GM23338 (cell line): ENCODE data around the gene GLI1. TPM values are rescaled to one million over a fixed set of nuclear protein-coding genes. Genes with fewer than 3 reads are reported as not detected.

Experiments
- ATAC-seq: fragments of 200-7000 bp; cut with Tn5 transposase; 3 replicates; pipeline ENCODE4 v1.9.1; 2020
- DNase-seq: peaks from one replicate; pipeline ENCODE4 v3.0.0-alpha.2; 2015; ENCODE audit warnings: low spot score
- H2AFZ ChIP-seq: fragments of 200-600 bp; sonication (generic); 2 replicates; pipeline ENCODE4 v1.8.0; 2016; ENCODE audit warnings: antibody characterized with exemption, mild to moderate bottlenecking, moderate library complexity
- H3F3A ChIP-seq: fragments of 200-600 bp; sonication (generic); replicated peaks from 2 replicates; pipeline ENCODE4 v1.8.0; 2017; ENCODE audit warnings: antibody characterized with exemption, mixed run types, low read depth
- H3K27ac ChIP-seq: fragments of 200-600 bp; sonication (generic); 2 replicates; pipeline ENCODE4 v1.6.1; 2016; ENCODE audit warnings: low read depth
- H3K27me3 ChIP-seq: fragments of 200-600 bp; sonication (generic); 2 replicates; pipeline ENCODE4 v1.8.0; 2016; ENCODE audit warnings: mild to moderate bottlenecking, mixed run types, moderate library complexity; ENCODE audit not compliant: insufficient read depth
- H3K36me3 ChIP-seq: fragments of 200-600 bp; sonication (generic); 2 replicates; pipeline ENCODE4 v1.8.0; 2016; ENCODE audit warnings: mild to moderate bottlenecking; ENCODE audit not compliant: insufficient read depth
- H3K4me1 ChIP-seq: fragments of 200-600 bp; sonication (generic); 2 replicates; pipeline ENCODE4 v1.8.0; 2016; ENCODE audit warnings: mild to moderate bottlenecking, moderate library complexity; ENCODE audit not compliant: insufficient read depth
- H3K4me2 ChIP-seq: fragments of 200-600 bp; sonication (generic); 2 replicates; pipeline ENCODE4 v1.7.1; 2017; ENCODE audit warnings: mixed run types
- H3K4me3 ChIP-seq: fragments of 200-600 bp; sonication (generic); 2 replicates; pipeline ENCODE4 v1.6.1; 2016; ENCODE audit warnings: mixed run types
- H3K79me2 ChIP-seq: fragments of 200-600 bp; sonication (generic); replicated peaks from 2 replicates; pipeline ENCODE4 v1.8.0; 2017; ENCODE audit warnings: mild to moderate bottlenecking; ENCODE audit not compliant: insufficient read depth
- H3K9me2 ChIP-seq: fragments of 200-600 bp; sonication (generic); 2 replicates; pipeline ENCODE4 v1.8.0; 2017; ENCODE audit not compliant: insufficient read depth
- H4K20me1 ChIP-seq: fragments of 200-600 bp; sonication (generic); replicated peaks from 2 replicates; pipeline ENCODE4 v1.8.0; 2017; ENCODE audit warnings: mild to moderate bottlenecking; ENCODE audit not compliant: insufficient read depth
- H3K27ac Mint-ChIP-seq: 2 replicates; pipeline ENCODE4 v1.8.0; 2020; ENCODE audit warnings: inconsistent platforms, mild to moderate bottlenecking, moderate library complexity, mixed read lengths
- H3K27me3 Mint-ChIP-seq: 3 replicates; pipeline ENCODE4 v1.8.0; 2022; ENCODE audit warnings: low read depth, mild to moderate bottlenecking, moderate library complexity, mixed read lengths, inconsistent platforms; ENCODE audit not compliant: insufficient read depth, poor library complexity
- H3K36me3 Mint-ChIP-seq: 3 replicates; pipeline ENCODE4 v1.8.0; 2021; ENCODE audit warnings: low read depth, mild to moderate bottlenecking, inconsistent platforms, moderate library complexity, mixed read lengths
- H3K4me1 Mint-ChIP-seq: 3 replicates; pipeline ENCODE4 v1.8.0; 2020; ENCODE audit warnings: mild to moderate bottlenecking, inconsistent platforms, mixed read lengths
- H3K4me3 Mint-ChIP-seq: 3 replicates; pipeline ENCODE4 v1.8.0; 2021; ENCODE audit warnings: moderate library complexity, mild to moderate bottlenecking, inconsistent platforms, mixed read lengths
- H3K9me3 Mint-ChIP-seq: 3 replicates; pipeline ENCODE4 v1.8.0; 2020; ENCODE audit warnings: moderate library complexity, mild to moderate bottlenecking, inconsistent platforms, mixed read lengths
- CREB1 ChIP-seq: fragments of 250-450 bp; sonication (Bioruptor Pico); IDR thresholded peaks from 2 replicates; pipeline ENCODE4 v1.5.0; 2020; ENCODE audit warnings: low read depth, mild to moderate bottlenecking, moderate library complexity
- EZH2 ChIP-seq: fragments of 200-600 bp; sonication (generic); IDR thresholded peaks from one replicate; pipeline ENCODE4 v1.8.0; 2017; ENCODE audit warnings: antibody characterized with exemption, mild to moderate bottlenecking, low read depth; ENCODE audit not compliant: unreplicated experiment
- EZH2phosphoT487 ChIP-seq: fragments of 200-600 bp; sonication (generic); IDR thresholded peaks from one replicate; pipeline ENCODE4 v1.8.1; 2018; ENCODE audit warnings: antibody characterized with exemption; ENCODE audit not compliant: unreplicated experiment
- JUNB ChIP-seq: IDR thresholded peaks from one replicate; pipeline ENCODE4 v1.6.1; 2016; ENCODE audit warnings: antibody characterized with exemption; ENCODE audit not compliant: unreplicated experiment
- NANOG ChIP-seq: IDR thresholded peaks from 2 replicates; pipeline ENCODE4 v1.6.1; 2016; ENCODE audit warnings: antibody characterized with exemption, borderline replicate concordance
- POLR2AphosphoS5 ChIP-seq: IDR thresholded peaks from 2 replicates; pipeline ENCODE4 v1.6.1; 2016; ENCODE audit warnings: antibody characterized with exemption, low read depth
- STAT1 ChIP-seq: IDR thresholded peaks from one replicate; pipeline ENCODE4 v1.6.1; 2016; ENCODE audit warnings: antibody characterized with exemption; ENCODE audit not compliant: unreplicated experiment
- ZNF114 ChIP-seq: fragments of 250-450 bp; sonication (Bioruptor Pico); IDR thresholded peaks from 2 replicates; pipeline ENCODE4 v1.5.0; 2020; ENCODE audit warnings: mild to moderate bottlenecking, moderate library complexity
- ZNF331 ChIP-seq: fragments of 250-450 bp; sonication (Bioruptor Pico); IDR thresholded peaks from 2 replicates; pipeline ENCODE4 v1.5.0; 2020; ENCODE audit warnings: low read depth, mild to moderate bottlenecking, moderate library complexity
- polyA plus RNA-seq: library from polyadenylated mRNA; unstranded; fragments of >200 nt; fragmentation: Nextera tagmentation; extraction: Ambion mirVana; gene quantifications from 2 replicates; pipeline ENCODE4 v1.2.1, GENCODE V29; 2016
- total RNA-seq: library from RNA; depleted of rRNA; stranded (reverse); fragments of >200 nt; shearing (Covaris generic); gene quantifications from 2 replicates; pipeline ENCODE4 v1.2.3, GENCODE V29; 2014
- TF ChIP-seq, protein P1 (sequence below): fragments of 250-450 bp; sonication (Bioruptor Pico); IDR thresholded peaks from 2 replicates; pipeline ENCODE4 v1.5.0; 2020; ENCODE audit warnings: mild to moderate bottlenecking, moderate library complexity
- TF ChIP-seq, protein P2 (sequence below): IDR thresholded peaks from 2 replicates; pipeline ENCODE4 v1.6.1; 2016; ENCODE audit warnings: antibody characterized with exemption
- TF ChIP-seq, protein P3 (sequence below): IDR thresholded peaks from one replicate; pipeline ENCODE4 v1.6.1; 2018; ENCODE audit warnings: antibody characterized with exemption; ENCODE audit not compliant: unreplicated experiment
- TF ChIP-seq, protein P4 (sequence below), 2 experiments: fragments of 200-600 bp in 1 of 2; sonication (generic) in 1 of 2; conservative IDR thresholded peaks; 2 replicates each; pipeline versions ENCODE4 v1.5.1 to v1.6.1; 2016 to 2017; ENCODE audit warnings: antibody characterized with exemption in 2 of 2, low read depth in 2 of 2, mild to moderate bottlenecking in 2 of 2, moderate library complexity in 1 of 2

GLI1 gene
- total and polyA plus RNA-seq, 2 experiments from 2014 or later: 5.6 to 18.1 TPM

DNA sequence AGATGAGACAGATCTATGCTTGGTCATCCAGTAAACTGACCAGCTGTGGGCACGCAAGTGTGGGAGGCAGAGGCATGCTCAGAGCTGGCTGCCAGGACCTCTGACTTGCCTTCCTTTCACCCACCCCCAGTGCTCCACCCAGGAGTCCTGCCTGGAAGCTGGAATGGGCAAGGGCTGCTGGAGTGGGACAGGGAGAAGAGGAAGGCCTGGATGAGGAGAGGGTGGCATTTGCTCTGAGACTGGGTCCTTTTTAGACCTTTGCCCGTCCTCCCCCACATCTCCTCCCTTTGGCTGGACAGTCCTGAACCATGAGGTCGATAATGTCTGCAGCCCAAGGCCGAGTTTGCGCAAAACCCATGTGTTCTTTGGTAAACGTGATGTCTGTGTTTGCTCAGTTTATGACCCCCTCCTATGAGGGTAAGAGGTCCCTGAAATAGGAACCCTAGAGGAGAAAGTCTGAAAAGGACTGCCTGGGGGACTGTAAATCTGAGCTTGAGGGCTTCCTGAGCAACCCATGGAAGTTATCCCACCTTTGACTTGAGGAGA is 8.3 kb upstream of the GLI1 start:
- H3K27me3 Mint-ChIP-seq: peaks cover 23% of the 10 kb centered on the region
- ATAC-seq (no peak), DNase-seq (no peak)
- Histone ChIP-seq H3K36me3 (no peaks in the 10 kb centered on the region), H3K27ac (no peak overlapping the region), H3K4me3 (no peak overlapping the region), H3K4me2 (no peak overlapping the region), H3F3A (0 out of 2 replicates have a peak, but pooled peaks cover 4% of the 10 kb centered on the region), H3K9me2 (no peaks in the 10 kb centered on the region), H3K79me2 (no peaks in the 10 kb centered on the region), H2AFZ (no peak overlapping the region), H4K20me1 (no peaks in the 10 kb centered on the region), H3K4me1 (peaks cover 36% of the 10 kb centered on the region), H3K27me3 (no peaks in the 10 kb centered on the region)
- H3K4me3 Mint-ChIP-seq: no peak overlapping the region
- no peak overlapping the region for H3K27ac Mint-ChIP-seq
- peaks cover 5% of the 10 kb centered on the region for H3K36me3 Mint-ChIP-seq
- peaks cover 36% of the 10 kb centered on the region for H3K4me1 Mint-ChIP-seq
- H3K9me3 Mint-ChIP-seq: no peaks in the 10 kb centered on the region; the same call in 2 of the 3 replicates
- TF ChIP-seq ZNF114 (no peak), EZH2phosphoT487 (no peak), STAT1 (no peak), POLR2AphosphoS5 (no peak), JUNB (no peak), ZNF331 (CRISPR knock-in tag) (no peak), EZH2 (no peak), CREB1 (CRISPR knock-in tag) (no peak), NANOG (no peak)
- TF ChIP-seq, protein P1, sequence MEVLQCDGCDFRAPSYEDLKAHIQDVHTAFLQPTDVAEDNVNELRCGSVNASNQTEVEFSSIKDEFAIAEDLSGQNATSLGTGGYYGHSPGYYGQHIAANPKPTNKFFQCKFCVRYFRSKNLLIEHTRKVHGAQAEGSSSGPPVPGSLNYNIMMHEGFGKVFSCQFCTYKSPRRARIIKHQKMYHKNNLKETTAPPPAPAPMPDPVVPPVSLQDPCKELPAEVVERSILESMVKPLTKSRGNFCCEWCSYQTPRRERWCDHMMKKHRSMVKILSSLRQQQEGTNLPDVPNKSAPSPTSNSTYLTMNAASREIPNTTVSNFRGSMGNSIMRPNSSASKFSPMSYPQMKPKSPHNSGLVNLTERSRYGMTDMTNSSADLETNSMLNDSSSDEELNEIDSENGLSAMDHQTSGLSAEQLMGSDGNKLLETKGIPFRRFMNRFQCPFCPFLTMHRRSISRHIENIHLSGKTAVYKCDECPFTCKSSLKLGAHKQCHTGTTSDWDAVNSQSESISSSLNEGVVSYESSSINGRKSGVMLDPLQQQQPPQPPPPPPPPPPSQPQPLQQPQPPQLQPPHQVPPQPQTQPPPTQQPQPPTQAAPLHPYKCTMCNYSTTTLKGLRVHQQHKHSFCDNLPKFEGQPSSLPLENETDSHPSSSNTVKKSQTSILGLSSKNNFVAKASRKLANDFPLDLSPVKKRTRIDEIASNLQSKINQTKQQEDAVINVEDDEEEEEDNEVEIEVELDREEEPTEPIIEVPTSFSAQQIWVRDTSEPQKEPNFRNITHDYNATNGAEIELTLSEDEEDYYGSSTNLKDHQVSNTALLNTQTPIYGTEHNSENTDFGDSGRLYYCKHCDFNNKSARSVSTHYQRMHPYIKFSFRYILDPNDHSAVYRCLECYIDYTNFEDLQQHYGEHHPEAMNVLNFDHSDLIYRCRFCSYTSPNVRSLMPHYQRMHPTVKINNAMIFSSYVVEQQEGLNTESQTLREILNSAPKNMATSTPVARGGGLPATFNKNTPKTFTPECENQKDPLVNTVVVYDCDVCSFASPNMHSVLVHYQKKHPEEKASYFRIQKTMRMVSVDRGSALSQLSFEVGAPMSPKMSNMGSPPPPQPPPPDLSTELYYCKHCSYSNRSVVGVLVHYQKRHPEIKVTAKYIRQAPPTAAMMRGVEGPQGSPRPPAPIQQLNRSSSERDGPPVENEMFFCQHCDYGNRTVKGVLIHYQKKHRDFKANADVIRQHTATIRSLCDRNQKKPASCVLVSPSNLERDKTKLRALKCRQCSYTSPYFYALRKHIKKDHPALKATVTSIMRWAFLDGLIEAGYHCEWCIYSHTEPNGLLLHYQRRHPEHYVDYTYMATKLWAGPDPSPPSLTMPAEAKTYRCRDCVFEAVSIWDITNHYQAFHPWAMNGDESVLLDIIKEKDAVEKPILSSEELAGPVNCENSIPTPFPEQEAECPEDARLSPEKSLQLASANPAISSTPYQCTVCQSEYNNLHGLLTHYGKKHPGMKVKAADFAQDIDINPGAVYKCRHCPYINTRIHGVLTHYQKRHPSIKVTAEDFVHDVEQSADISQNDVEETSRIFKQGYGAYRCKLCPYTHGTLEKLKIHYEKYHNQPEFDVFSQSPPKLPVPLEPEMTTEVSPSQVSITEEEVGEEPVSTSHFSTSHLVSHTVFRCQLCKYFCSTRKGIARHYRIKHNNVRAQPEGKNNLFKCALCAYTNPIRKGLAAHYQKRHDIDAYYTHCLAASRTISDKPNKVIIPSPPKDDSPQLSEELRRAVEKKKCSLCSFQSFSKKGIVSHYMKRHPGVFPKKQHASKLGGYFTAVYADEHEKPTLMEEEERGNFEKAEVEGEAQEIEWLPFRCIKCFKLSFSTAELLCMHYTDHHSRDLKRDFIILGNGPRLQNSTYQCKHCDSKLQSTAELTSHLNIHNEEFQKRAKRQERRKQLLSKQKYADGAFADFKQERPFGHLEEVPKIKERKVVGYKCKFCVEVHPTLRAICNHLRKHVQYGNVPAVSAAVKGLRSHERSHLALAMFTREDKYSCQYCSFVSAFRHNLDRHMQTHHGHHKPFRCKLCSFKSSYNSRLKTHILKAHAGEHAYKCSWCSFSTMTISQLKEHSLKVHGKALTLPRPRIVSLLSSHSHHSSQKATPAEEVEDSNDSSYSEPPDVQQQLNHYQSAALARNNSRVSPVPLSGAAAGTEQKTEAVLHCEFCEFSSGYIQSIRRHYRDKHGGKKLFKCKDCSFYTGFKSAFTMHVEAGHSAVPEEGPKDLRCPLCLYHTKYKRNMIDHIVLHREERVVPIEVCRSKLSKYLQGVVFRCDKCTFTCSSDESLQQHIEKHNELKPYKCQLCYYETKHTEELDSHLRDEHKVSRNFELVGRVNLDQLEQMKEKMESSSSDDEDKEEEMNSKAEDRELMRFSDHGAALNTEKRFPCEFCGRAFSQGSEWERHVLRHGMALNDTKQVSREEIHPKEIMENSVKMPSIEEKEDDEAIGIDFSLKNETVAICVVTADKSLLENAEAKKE (CRISPR knock-in tag): no peak
- TF ChIP-seq, protein P2, sequence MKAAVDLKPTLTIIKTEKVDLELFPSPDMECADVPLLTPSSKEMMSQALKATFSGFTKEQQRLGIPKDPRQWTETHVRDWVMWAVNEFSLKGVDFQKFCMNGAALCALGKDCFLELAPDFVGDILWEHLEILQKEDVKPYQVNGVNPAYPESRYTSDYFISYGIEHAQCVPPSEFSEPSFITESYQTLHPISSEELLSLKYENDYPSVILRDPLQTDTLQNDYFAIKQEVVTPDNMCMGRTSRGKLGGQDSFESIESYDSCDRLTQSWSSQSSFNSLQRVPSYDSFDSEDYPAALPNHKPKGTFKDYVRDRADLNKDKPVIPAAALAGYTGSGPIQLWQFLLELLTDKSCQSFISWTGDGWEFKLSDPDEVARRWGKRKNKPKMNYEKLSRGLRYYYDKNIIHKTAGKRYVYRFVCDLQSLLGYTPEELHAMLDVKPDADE: no peak
- TF ChIP-seq, protein P3, sequence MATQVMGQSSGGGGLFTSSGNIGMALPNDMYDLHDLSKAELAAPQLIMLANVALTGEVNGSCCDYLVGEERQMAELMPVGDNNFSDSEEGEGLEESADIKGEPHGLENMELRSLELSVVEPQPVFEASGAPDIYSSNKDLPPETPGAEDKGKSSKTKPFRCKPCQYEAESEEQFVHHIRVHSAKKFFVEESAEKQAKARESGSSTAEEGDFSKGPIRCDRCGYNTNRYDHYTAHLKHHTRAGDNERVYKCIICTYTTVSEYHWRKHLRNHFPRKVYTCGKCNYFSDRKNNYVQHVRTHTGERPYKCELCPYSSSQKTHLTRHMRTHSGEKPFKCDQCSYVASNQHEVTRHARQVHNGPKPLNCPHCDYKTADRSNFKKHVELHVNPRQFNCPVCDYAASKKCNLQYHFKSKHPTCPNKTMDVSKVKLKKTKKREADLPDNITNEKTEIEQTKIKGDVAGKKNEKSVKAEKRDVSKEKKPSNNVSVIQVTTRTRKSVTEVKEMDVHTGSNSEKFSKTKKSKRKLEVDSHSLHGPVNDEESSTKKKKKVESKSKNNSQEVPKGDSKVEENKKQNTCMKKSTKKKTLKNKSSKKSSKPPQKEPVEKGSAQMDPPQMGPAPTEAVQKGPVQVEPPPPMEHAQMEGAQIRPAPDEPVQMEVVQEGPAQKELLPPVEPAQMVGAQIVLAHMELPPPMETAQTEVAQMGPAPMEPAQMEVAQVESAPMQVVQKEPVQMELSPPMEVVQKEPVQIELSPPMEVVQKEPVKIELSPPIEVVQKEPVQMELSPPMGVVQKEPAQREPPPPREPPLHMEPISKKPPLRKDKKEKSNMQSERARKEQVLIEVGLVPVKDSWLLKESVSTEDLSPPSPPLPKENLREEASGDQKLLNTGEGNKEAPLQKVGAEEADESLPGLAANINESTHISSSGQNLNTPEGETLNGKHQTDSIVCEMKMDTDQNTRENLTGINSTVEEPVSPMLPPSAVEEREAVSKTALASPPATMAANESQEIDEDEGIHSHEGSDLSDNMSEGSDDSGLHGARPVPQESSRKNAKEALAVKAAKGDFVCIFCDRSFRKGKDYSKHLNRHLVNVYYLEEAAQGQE: no peak
- TF ChIP-seq, protein P4, sequence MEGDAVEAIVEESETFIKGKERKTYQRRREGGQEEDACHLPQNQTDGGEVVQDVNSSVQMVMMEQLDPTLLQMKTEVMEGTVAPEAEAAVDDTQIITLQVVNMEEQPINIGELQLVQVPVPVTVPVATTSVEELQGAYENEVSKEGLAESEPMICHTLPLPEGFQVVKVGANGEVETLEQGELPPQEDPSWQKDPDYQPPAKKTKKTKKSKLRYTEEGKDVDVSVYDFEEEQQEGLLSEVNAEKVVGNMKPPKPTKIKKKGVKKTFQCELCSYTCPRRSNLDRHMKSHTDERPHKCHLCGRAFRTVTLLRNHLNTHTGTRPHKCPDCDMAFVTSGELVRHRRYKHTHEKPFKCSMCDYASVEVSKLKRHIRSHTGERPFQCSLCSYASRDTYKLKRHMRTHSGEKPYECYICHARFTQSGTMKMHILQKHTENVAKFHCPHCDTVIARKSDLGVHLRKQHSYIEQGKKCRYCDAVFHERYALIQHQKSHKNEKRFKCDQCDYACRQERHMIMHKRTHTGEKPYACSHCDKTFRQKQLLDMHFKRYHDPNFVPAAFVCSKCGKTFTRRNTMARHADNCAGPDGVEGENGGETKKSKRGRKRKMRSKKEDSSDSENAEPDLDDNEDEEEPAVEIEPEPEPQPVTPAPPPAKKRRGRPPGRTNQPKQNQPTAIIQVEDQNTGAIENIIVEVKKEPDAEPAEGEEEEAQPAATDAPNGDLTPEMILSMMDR (conservative IDR thresholded peaks at IDR 0.05; ENCODE audit: low read depth in 2 of 2): no peak
